Measurements from ENCODE around the gene TTYH2. TPM values are rescaled to one million over a fixed set of nuclear protein-coding genes. Genes with fewer than 3 reads are reported as not detected.

The TTYH2 gene
- total RNA-seq, 6 donors from 2014 or later, result 2.4 to 10.5 (median 8.0) TPM

DNA sequence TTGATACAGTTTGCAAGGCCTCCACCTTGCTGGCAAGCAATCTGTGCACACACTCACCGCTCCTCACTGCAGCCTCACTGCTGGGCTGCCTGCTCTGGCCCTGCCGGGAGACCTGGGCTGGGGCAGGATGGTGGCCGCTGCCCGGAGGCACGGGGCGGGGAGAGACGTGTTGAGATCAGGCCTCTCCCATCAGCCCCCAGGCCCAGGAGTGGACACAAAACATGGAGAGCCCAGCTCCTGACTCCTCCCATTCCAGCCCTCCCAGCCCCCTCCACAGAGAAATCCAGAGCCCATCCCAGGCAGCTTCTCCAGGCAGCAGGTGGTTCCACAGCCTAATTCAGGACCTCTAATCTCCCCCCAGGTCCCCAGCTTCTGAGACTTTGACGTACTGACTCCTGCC, 33.0 kb upstream of the TTYH2 start:
- H3K9me3 ChIP-seq, result no peaks in the 10 kb centered on the region
- 63 to 72% methylated on average over 3 to 8 of the region's 8 CpGs for WGBS, 2 donors
- H3K27me3 ChIP-seq, result peaks cover 0 to 6% (median 0%) of the 10 kb centered on the region in 4 donors
- H3K4me1 ChIP-seq, result no peaks in the 10 kb centered on the region
- DNase-seq (no peak), ATAC-seq (ENCODE audit: low FRiP score in 2 of 2) (no peak)
- no peaks in the 10 kb centered on the region for H3K36me3 ChIP-seq
- TF ChIP-seq CTCF (IDR thresholded peaks at IDR 0.05) (no peak), POLR2A (IDR thresholded peaks at IDR 0.05) (no peak), POLR2AphosphoS5 (IDR thresholded peaks at IDR 0.05) (no peak), EP300 (IDR thresholded peaks at IDR 0.05) (no peak)
- no peak overlapping the region for H3K4me3 ChIP-seq
- no peak overlapping the region for H3K27ac ChIP-seq

DNA sequence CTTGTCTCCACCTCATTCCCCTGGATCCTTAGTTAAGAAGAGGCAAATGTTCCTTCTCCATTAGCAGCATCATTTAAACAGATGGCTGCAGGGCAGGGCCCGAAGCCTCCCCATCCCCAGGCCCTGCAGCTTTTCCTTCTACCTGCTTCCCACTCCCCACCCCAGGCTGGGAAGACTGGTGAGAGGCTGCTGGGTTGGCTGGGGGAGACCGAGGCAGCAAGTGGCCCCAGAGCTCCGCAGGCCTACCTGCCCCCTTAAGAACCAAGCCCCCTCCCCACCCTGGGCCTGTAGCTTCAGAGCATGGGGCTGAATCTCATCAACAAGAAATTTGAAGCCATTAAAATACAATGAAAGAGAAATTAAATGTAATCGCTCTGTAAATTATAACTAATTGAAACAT, 32.0 kb upstream of the TTYH2 start:
- H3K27ac ChIP-seq, result no peak overlapping the region
- H3K4me1 ChIP-seq, result no peaks in the 10 kb centered on the region
- no peak for ATAC-seq (ENCODE audit: low FRiP score in 2 of 2)
- H3K36me3 ChIP-seq, result no peaks in the 10 kb centered on the region
- no peaks in the 10 kb centered on the region for H3K27me3 ChIP-seq
- H3K9me3 ChIP-seq, result no peaks in the 10 kb centered on the region
- TF ChIP-seq POLR2A (IDR thresholded peaks at IDR 0.05) (no peak), POLR2AphosphoS5 (IDR thresholded peaks at IDR 0.05) (no peak), CTCF (IDR thresholded peaks at IDR 0.05) (no peak), EP300 (IDR thresholded peaks at IDR 0.05) (no peak)
- DNase-seq, result no peak
- H3K4me3 ChIP-seq, result no peak overlapping the region
- WGBS, 2 donors, result 90 to 94% methylated on average over 4 of the region's 4 CpGs

DNA sequence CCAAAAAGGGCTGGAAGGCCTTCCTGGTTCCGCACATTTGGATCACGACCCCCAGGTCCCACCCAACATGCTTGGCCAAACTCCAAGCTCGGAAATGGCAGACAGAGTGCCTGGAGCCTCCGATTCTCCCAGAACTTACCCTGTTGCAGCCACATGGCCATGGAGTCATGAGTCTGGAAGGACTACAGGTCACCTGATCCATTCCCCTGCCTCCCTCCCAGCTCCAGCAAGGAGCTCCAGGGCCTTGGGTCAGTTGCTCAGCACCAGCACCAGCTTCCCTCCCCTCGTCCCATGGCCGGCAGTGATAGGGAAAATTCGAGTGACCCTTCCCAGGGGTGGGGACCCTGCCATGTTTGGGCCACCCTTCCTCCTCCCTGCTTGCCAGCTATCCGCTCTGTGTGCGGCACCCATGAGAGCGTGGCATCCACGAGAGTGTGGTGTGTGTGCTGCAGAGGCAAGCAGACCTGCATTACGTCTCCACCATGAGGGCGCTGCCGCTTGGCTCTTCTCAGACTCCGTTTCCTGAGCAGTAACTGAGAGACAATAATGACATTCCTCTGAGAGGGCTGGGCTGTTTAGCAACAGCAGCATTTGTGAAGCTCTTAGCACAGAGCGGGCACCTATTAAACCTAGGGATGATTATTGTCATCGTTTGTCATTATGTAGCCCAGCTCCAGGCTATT, 31.2 kb upstream of the TTYH2 start:
- ATAC-seq (ENCODE audit: low FRiP score in 2 of 2), result no peak
- no peak for DNase-seq
- no peak for TF ChIP-seq EP300 (IDR thresholded peaks at IDR 0.05)
- TF ChIP-seq POLR2AphosphoS5 (IDR thresholded peaks at IDR 0.05), result no peak
- TF ChIP-seq POLR2A (IDR thresholded peaks at IDR 0.05), result no peak
- TF ChIP-seq CTCF (IDR thresholded peaks at IDR 0.05), result no peak

GRCh38 chr17:74183411-74183810, 30.0 kb upstream of the TTYH2 start:
- 78 to 80% methylated on average over 9 of the region's 9 CpGs for WGBS, 2 donors
- ATAC-seq (ENCODE audit: low FRiP score in 2 of 2) (no peak), DNase-seq (no peak)
- TF ChIP-seq EP300 (IDR thresholded peaks at IDR 0.05), result no peak
- TF ChIP-seq POLR2A (IDR thresholded peaks at IDR 0.05), result no peak
- TF ChIP-seq POLR2AphosphoS5 (IDR thresholded peaks at IDR 0.05), result no peak
- TF ChIP-seq CTCF (IDR thresholded peaks at IDR 0.05), result no peak
- Histone ChIP-seq H3K27me3 (no peaks in the 10 kb centered on the region), H3K9me3 (no peaks in the 10 kb centered on the region), H3K4me3 (no peak overlapping the region), H3K4me1 (no peaks in the 10 kb centered on the region), H3K27ac (no peak overlapping the region), H3K36me3 (no peaks in the 10 kb centered on the region)

More for the DNA sequence above, 31.2 kb upstream of the TTYH2 start:
- H3K4me1 ChIP-seq, result no peaks in the 10 kb centered on the region
- no peak overlapping the region for H3K4me3 ChIP-seq
- no peaks in the 10 kb centered on the region for H3K36me3 ChIP-seq
- H3K9me3 ChIP-seq, result no peaks in the 10 kb centered on the region
- H3K27me3 ChIP-seq, result no peaks in the 10 kb centered on the region
- no peak overlapping the region for H3K27ac ChIP-seq
- 70 to 78% methylated on average over 11 to 17 of the region's 17 CpGs for WGBS, 2 donors

- TF ChIP-seq POLR2AphosphoS5 (IDR thresholded peaks at IDR 0.05) (no peak), EP300 (IDR thresholded peaks at IDR 0.05) (no peak), POLR2A (IDR thresholded peaks at IDR 0.05) (no peak), CTCF (IDR thresholded peaks at IDR 0.05) (no peak)
- 76% methylated on average over 9 of the region's 9 CpGs for WGBS, 2 donors
- no peaks in the 10 kb centered on the region for H3K9me3 ChIP-seq
- H3K27ac ChIP-seq, result no peak overlapping the region
- H3K4me3 ChIP-seq, result no peak overlapping the region
- H3K36me3 ChIP-seq, result no peaks in the 10 kb centered on the region
- H3K27me3 ChIP-seq, result no peaks in the 10 kb centered on the region
- no peak for DNase-seq
- no peak for ATAC-seq (ENCODE audit: low FRiP score in 2 of 2)
- H3K4me1 ChIP-seq, result no peaks in the 10 kb centered on the region
Measured at GRCh38 chr17:74185571-74186185, 27.7 kb upstream of the TTYH2 start.

Measured in upper lobe of left lung (tissue), 6 donors.